GM11168 (cell line): Measurements from ENCODE around the gene BAHCC1.

Experiments used
- in situ Hi-C: fragments of 300-500 bp; cut with MboI; formaldehyde crosslinking; loops from one replicate; pipeline ENCODE4 v1.12.0; 2022; ENCODE audit warnings: low sequenced_read_pairs; ENCODE audit not compliant: unreplicated experiment

The BAHCC1 gene

DNA sequence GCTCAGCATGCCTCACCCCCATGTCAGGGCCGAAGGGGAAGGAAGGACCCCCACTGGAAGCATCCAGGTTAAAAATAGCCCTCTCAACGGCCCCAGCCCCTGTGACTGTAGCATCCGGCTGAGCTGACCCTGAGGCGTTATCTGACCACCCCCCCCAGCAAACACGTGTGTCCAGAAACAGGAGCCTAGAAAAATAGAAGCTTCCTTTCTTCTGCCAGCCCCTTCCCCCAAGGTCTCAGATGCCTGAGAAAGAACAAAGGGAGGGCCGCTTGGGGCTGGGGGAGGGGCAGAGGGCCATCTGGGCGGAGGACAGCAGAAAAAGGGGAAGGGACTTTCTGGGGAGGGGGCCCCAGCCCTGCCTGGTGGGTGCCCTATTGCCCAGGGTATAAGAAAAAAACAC, 61.5 kb downstream of the BAHCC1 start:
- in situ Hi-C loops: no loop called here

DNA sequence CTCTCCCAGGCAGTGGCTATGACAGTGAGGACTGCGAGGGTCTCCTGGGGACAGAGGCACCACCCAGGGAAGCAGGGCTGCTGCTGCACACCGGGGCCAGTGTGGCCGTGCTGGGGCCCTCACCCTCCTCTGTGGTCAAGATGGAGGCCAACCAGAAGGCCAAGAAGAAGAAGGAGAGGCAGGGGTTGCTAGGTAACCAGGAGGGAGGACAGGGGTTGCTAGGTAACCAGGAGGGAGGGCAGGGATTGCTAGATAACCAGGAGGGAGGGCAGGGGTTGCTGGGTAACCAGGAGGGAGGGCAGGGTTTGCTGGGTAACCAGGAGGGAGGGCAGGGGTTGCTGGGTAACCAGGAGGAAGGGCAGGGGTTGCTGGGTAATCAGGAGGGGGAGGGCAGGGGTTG, 62.1 kb downstream of the BAHCC1 start:
- in situ Hi-C loops: no loop called here

DNA sequence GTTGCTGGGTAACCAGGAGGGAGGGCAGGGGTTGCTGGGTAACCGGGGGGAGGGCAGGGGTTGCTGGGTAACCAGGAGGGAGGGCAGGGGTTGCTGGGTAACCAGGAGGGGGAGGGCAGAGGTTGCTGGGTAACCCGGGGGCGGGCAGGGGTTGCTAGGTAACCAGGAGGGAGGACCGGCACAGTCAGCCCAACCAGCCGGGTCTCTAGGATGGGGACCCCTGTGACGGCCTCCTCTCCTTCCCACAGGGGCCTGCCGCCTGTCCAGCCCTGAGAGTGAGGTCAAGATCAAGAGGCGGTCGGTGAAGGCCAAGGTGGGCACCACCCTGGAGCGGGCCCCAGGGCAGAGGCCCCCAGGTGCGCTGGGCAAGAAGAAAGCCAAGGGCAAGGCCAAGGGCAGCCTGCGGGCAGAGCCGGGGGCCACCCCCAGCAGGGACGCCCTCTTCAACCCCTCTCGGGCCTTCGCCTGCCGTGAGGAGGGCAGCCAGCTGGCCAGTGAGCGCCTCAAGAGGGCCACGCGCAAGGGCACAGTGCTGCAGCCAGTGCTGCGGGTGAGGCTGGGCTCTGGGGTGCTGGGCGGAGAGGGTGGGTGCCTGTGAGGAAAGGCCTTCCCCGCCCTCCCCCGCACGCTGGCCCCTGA, 62.8 kb downstream of the BAHCC1 start:
- in situ Hi-C loops: no loop called here

DNA sequence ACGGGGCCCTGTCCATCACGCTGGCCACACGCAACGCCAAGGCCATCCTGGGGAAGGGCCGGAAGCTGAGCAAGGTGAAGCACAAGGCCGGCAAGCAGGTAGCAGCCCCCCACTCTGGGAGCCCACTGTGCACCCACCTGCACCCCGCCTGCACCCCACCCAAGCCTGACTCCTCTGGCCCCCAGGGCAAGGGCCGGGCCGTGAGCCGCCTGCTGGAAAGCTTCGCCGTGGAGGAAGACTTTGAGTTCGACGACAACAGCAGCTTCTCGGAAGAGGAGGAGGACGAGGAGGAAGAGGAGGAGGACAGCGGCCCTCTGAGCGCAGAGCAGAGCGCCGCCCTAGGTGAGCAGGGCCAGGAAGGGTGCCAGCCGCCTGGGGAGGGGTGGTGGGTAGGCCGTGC, 63.4 kb downstream of the BAHCC1 start:
- in situ Hi-C loops: no loop called here

DNA sequence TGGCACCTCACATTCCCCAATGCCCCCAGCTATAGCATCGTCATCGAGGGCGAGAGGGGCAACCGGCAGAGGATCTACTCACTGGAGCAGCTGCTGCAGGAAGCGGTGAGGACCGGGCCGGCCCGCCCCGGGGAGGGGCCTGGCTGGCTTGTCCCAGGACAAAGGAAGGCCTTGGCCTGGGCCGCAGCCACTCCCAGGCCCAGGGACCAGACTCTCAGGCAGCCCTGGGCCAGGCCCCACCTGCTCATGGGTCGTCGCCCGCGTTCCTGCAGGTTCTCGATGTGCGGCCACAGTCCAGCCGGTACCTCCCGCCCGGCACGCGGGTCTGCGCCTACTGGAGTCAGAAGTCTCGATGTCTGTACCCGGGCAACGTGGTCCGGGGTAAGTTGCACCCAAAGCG, 64.0 kb downstream of the BAHCC1 start:
- in situ Hi-C loops: no loop called here

DNA sequence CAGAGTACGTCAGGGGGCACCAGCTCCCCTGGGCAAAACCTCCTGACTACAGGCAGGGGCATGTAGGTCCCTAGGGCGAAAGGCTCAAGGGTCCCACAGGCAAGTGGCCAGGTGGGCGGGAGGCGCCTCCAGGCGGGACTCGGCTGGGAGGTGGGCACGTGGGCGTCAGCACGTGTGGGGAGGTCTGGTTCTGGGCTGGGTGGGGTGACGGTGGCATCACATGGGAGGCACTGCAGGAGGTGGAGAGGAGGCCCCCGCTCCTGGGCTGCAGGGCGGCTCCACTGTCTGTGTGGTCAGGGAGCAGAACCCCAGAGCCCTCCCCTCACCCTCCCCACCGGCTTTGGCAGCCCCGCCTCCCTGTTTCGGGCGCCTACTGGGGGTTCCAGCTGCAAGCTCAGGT, 64.6 kb downstream of the BAHCC1 start:
- in situ Hi-C loops: no loop called here

DNA sequence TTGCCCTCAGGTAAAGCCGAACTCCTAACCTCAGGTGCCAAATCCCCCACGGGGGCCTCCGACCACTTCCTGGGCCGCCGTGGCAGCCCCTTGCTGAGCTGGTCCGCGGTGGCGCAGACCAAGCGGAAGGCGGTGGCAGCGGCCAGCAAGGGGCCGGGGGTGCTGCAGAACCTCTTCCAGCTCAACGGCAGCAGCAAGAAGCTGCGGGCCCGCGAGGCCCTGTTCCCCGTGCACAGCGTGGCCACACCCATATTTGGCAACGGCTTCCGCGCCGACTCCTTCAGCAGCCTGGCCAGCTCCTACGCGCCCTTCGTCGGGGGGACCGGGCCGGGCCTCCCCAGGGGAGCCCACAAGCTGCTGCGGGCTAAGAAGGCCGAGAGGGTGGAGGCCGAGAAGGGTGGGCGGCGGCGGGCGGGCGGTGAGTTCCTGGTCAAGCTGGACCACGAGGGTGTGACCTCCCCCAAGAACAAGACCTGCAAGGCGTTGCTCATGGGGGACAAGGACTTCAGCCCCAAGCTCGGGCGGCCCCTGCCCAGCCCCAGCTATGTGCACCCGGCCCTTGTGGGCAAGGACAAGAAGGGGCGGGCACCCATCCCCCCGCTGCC, 65.7 kb downstream of the BAHCC1 start:
- in situ Hi-C loops: no loop called here

DNA sequence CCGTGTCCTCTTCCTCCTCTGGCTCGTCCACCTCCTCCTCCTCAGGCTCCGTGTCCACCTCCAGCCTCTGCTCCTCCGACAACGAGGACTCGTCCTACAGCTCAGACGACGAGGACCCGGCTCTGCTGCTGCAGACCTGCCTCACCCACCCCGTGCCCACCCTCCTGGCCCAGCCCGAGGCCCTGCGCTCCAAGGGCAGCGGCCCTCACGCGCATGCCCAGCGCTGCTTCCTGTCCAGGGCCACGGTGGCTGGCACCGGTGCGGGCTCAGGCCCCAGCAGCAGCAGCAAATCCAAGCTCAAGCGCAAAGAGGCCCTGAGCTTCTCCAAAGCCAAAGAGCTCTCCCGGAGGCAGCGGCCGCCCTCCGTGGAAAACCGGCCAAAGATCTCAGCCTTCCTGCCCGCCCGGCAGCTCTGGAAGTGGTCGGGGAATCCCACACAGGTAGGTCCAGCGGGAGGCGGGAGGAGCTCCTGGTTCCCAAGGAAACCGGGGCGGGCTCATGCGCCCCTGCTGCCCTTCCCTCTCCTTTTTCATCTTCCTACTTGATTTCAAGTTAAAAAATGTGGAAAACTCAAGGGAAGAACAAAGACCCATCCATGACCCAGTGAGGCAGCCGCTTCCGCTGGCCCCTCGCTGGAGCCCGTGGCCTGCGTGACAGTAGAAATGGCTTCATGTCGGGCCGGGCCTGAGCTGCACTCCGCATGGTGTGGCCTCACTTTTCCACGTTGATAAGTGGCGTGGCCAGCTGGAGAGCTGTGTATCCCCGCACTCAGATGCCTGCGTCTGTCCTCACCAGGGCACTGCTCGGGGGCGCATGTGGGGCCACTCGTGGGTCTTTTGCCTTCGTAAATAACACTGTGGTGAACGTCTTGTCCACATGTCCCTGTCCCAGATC, 66.6 kb downstream of the BAHCC1 start:
- in situ Hi-C loops: no loop called here

DNA sequence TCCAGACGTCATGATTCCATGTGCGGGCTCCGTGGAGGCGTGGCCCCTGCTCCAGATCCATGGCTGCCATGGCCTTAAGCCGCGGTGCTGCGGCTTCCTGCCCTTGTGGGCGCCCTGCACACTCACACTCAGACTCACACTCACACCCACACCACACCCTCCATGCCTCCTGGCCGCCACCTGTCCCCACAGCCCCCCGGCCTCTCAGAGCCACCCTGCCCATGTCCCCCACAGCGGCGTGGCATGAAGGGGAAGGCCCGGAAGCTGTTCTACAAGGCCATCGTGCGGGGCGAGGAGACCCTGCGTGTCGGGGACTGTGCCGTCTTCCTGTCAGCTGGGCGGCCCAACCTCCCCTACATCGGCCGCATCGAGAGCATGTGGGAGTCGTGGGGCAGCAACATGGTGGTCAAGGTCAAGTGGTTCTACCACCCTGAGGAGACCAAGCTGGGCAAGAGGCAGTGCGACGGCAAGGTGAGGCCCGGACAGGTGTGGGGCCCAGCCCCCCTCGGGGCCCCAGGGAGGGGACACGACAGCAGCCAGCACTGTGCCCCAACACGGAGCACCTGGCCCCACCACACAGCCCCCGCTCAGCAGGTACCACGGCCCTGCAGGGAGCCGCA, 67.4 kb downstream of the BAHCC1 start:
- in situ Hi-C loops: no loop called here

DNA sequence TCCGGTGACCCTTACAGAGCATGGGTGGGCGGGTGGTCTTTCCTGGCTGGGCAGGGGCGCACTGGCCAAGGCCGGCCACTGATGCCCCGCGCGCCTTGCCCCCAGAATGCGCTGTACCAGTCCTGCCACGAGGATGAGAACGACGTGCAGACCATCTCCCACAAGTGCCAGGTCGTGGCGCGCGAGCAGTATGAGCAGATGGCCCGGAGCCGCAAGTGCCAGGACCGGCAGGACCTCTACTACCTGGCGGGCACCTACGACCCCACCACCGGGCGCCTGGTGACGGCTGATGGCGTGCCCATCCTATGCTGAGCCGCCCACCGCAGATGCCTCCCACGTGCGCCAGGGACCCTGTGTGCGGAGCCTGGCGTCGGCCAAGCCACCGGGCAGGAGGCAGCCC, 68.2 kb downstream of the BAHCC1 start:
- in situ Hi-C loops: no loop called here

DNA sequence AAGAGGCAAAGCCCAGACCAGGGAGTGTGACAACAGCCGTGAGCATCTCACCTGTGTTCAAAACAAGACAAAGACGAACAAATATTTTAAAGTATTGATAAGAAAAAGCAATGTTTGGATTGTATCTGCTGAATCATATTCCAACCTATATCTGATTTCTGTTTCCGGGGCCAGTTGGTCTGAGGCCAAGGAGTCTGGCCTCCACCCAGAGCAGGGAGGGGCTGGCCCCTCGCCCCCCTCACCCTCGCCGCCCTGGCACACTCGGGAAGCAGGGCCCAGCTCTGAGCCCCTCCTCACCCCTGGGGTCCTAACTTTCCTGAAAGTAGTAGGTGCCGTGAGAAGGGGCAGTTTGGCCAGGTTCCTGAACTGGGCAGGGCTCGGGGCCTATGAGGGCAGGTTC, 69.3 kb downstream of the BAHCC1 start:
- in situ Hi-C loops: no loop called here

DNA sequence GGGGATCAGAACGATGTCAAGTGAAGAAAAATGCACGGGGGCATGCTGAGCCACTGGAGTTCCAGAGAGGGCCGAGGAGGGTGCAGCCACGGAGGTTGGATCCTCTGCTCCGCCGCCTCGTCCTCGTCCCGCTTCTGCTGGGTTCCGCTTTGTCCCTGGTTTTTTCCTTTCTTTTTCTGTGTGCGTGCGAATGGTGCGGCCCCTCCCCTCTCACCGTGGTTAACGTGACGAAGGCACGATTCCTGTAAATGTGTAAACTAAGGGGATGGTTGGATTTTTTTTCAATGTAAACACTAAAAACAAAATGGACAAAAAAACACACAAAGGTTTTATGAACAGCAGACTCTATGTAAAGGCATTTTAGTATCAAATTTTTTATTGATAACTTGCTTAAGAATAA, 70.7 kb downstream of the BAHCC1 start:
- in situ Hi-C loops: no loop called here

DNA sequence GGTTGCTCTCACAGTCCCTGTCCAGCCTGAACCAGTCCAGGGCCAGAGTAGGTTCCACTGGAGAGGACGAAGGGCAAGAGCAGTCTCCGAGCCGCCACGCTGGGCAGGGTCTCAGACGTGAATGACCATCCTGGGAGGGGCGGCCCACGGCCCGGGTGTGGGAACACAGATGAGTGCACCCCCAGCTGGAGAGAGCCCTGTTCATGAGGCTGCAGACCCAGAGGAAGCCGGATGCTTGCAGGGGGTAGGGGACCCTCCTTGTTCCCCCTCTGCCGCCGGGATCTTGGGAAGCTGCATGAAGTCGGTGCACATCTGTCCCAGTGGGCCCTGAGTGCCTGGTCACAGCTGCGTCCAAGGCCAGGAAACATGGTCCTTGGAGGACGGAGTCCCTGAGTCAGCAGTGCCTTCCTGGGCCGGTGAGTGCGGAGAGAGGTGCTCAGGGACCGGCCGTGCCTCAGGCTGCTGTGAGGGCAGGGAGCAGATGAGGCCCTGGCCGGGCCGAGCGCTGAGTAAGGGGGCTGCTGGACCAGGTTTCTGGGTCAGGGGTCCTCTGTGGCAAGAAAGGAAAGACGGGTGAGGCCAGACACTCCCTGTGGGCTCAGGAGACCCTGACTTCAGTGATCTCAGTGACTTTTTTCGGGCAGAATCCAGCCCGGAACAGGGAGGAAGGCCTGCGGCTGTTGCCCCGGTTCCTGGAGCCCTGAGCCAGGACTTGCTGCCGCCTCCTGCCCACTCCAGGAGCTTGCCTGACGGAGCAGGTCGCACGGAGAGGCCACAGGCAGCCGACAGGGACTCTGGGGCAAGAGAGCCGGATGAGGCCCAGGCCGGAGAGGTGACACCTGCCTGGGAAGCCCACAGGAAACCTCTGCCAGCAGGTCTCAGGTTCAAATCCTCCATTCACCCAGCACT, 71.6 kb downstream of the BAHCC1 start:
- in situ Hi-C loops: no loop called here

DNA sequence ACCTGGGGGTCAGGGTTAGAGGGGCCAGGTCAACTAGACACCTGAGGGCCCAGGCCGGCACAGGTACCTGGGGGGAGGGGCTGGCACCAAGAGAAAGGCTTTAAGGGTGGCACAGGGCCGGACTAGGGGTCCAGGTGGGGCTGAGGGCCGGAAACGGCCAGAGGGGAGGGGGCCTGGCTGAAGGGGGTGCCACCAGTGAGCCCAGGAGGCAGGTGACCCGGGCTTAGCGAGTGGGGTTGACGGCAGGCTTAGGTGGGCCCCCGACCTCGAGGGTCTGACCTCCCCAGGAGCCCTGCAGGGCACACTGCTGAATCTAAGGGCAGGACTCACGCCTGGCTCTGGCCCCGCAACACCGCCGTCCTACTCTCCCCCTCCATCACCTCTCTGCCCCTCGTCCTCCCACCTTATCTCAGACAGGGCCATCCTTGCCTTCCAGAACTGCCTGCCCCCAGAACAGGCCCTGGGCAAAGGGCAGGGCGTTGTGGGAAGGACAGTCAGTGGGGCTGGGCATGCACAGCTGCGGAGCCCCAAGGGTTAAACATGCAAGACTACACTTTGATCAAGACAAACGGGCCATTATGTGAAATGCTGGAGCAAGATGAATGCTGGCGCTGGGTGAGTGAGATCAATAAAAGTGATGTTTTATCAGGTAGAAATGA, 73.0 kb downstream of the BAHCC1 start:
- in situ Hi-C loops: no loop called here

DNA sequence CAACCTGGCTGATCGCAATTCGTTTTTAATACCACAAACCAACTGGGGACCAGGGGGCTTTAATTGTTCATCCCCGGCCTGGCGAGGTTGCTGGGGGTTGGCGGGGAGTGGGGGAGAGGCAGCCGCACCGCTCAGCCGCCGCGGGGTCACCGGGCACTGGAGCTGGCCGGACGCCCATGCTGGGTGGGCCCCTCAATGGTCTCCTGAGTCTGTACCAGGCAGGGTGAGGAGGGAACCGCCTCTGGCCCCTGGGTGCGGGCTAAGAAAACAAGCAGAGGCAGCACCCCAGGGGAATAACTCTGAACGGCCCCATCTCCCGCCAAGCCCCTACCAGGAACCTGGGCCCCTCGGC, 73.5 kb downstream of the BAHCC1 start:
- in situ Hi-C loops: no loop called here

DNA sequence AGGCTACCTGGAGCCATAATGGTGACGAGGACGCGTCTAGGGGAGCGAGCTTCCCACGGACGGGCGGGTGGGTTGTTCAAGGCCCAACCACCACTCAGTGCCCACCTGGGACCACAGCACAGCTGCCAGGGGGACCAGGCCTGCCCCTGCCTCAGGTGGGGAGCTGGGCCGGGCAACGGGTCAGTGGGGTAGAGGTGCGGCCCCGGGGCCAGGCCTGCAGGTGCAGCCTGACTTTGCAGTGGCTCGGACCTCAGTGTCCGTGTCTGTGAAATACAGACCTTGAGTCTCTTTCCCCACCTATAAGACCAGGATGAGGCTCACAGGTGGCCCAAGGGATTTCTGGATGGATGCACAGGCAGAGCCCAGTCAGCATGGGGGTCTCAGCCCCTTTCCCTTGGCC, 74.0 kb downstream of the BAHCC1 start:
- in situ Hi-C loops: no loop called here

DNA sequence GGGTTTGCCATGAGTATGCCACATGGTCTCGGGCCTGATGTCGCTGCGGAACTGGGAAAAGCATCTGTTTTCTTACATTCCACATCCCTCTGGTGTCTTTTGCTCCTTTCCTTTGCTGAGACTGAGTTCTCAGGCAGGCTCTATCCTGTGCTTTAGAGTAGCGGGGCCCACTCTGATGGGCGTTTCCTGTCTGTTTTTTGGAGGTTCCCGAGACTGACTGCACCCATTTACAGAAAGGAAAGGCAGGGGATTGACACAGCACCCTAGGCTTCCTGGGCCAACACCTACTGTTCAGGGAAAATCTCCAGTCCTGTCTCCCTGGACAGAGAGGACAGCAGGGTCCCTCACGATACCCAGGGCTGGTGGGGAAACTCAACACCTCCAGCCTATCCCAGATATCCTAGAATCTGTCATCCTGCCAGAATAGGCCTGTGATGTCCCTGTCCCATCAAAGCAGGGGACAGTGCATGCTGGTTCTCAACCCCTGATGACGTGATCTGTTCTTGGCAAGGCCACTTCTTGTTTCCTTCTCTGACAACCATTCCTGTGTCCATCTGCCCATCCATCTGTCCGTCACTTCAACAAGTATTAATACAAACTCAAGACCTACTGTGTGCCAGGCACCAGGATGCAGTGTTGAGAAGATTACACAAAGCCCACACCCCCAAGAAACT, 75.2 kb downstream of the BAHCC1 start:
- in situ Hi-C loops: no loop called here

DNA sequence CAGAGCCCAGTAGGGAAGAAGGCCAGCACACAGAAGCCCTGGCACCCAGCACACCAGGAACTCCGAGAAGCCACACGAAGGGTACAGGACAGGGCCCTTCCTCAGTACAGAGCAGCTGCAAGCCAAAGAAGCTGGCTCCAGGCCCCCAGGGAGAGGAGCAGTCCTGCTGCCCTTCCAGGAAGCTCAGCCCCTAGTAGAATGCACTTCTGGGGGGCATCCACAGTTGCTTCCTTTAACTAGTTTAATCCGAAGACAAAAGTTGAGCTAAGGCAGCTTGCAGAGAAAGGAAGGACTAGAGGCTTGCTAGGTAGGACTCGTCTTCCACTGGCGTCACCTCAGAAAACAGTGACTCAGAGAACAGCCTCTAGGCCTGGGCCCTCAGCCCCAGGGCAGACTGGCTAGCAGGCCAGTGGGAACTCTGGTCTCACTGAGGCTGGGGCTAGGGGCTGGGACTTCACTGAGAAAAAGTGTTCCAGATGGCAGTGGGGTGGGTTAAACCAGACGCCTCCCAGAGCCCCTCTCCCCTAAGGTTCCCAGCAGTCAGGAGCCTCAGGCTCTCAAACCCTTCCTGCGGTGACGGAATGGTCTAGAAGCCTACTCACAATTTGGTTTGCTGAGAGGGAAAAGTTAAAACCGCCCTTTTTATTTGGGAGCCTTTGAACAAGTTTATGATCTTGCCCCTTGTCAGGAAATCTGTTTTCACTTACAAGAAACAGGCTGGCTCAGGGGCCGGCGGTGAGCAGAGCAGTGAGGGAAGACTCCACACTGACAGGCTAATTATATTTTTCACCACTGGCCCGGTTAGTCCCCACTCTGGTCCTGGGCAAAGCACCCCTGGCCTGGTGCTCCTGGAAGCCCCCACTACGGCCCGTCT, 75.9 kb downstream of the BAHCC1 start:
- in situ Hi-C loops: no loop called here
